AG10803 (cell line): ENCODE results near the gene ABI3BP.

Experiments used
- DNase-seq: peaks from one replicate; pipeline ENCODE4 v3.0.0; 2010; ENCODE audit warnings: low read depth
- H3K4me3 ChIP-seq: 2 replicates; pipeline ENCODE4 v1.5.1; 2011; ENCODE audit warnings: mild to moderate bottlenecking, low read length, control low read depth
- TF ChIP-seq, protein P1 (sequence below): conservative IDR thresholded peaks from 2 replicates; pipeline ENCODE4 v1.5.1; 2011; ENCODE audit warnings: mild to moderate bottlenecking, low read length, control low read depth, inconsistent platforms

Gene ABI3BP

DNA sequence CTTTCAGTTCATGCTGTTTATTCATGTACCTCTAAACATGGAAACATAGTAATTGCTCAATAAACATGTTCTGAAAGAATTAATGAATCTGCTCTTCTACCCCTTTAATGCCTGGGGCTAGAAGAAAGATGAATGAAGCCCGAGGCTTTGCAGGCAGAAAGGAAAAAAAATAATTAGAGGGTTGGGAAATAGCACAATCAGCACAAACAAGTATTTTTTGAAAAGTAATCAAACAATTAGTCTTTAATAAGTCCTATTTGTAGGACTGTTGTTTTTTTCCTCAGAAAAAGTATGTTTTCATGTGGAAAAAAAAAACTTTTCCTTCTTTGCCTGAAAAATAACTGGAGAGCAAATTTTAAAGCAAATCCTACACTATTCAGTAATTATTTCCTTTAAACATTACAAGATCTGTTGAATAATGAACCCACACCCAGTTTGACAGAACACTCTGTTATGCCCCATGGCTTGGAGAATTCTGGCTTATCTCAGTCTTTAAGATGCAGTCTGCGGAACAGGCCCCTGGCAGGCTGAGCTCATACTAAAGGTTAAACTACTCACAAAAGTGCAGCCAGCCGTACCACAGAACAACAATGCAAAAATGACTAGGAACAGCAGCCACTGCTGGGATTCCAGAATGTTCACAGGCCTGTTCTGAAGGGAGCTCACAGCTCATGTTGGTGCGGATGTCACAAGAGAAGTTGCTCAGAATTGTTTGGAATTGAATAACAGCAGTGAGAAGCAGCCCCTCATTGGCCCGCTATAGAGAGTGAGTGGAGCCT is 79.2 kb downstream of the ABI3BP start:
- TF ChIP-seq, protein P1, sequence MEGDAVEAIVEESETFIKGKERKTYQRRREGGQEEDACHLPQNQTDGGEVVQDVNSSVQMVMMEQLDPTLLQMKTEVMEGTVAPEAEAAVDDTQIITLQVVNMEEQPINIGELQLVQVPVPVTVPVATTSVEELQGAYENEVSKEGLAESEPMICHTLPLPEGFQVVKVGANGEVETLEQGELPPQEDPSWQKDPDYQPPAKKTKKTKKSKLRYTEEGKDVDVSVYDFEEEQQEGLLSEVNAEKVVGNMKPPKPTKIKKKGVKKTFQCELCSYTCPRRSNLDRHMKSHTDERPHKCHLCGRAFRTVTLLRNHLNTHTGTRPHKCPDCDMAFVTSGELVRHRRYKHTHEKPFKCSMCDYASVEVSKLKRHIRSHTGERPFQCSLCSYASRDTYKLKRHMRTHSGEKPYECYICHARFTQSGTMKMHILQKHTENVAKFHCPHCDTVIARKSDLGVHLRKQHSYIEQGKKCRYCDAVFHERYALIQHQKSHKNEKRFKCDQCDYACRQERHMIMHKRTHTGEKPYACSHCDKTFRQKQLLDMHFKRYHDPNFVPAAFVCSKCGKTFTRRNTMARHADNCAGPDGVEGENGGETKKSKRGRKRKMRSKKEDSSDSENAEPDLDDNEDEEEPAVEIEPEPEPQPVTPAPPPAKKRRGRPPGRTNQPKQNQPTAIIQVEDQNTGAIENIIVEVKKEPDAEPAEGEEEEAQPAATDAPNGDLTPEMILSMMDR, result no peak
- H3K4me3 ChIP-seq, result no peak overlapping the region
- DNase-seq, result no peak

DNA sequence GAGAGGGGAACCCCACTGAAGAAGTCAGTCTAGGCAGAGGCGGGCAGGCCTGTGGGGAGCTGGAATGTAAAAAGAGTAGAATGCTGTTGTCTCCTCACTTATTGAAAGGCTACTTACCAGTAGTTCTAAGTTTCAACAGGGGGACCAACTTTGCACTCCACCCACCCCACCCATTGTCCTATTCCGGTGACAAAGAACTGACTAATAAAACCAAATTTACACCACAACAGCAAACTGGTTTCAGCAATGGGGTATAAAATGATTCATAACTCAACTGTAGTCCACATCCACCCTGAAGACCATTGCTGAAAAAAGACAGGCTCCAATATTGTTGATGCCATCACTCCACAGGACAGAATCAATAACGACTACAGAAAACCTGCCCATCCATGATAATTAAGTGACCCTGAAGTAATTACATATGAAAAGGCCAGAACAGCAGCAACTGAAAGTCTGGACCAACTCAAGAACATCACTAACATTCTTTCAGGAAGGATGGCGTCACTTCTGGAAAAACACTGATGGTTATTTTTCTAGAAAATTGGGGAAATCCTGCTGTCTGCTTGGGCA is 80.2 kb downstream of the ABI3BP start:
- DNase-seq, result no peak
- TF ChIP-seq, protein P1, result no peak
- no peak overlapping the region for H3K4me3 ChIP-seq

DNA sequence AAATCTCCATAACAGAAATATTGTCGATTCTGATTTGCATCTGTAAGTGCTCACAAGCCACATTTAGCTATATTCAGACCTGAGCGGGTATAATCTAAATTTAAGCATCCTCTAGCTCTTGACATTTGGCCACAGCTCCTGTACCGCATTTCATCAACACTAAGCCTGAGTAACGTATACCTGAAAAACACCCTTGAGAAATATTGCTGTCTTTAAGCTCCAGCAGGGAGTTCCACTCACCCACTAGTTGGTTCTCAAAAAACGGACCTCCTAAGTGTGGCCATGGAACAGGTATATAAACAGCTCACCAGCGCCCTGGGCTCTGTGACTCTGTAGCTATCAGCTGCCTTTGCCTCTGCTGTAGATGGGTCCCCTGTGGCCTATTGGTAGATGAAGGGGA is 80.7 kb downstream of the ABI3BP start:
- H3K4me3 ChIP-seq, result no peak overlapping the region
- TF ChIP-seq, protein P1, result no peak
- no peak for DNase-seq

DNA sequence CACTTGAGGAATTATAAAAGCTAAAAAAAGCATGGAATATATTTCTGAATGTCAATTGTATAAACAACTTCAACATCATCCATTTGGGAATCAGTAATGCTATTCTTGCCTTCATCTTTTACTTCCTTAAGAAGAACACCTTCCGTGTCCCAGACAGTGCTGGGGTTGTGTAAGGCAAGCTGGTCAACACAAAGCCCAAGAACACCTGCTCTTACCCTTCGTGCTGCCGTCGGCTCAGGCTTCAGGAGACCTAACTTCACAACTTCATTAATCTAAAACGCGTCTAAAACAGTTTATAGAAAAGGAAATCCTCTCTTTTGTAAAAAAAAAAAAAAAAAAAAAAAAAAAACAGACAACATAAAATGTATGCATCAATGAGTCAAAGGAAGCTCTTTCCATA is 81.3 kb downstream of the ABI3BP start:
- no peak for DNase-seq
- no peak overlapping the region for H3K4me3 ChIP-seq
- TF ChIP-seq, protein P1, result no peak

DNA sequence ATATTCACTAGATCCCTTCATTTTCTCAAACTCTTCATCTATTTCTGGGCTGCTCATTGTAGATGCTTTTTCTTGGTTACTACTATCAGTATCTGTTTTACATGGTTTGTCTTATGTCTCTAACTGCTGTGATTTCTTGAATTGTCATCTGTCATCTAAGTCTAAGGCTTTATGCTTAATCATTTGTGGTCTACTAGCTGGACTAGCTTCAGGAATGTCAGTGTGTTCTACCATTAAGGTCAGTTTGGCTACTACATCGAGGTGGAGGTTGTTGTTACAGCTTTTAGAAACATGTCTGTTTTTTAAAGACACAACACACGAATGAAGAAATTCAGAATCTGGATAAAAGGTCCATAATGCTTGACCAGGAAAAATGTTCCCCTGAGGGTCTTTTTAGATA is 82.2 kb downstream of the ABI3BP start:
- no peak overlapping the region for H3K4me3 ChIP-seq
- TF ChIP-seq, protein P1, result no peak
- DNase-seq, result no peak

DNA sequence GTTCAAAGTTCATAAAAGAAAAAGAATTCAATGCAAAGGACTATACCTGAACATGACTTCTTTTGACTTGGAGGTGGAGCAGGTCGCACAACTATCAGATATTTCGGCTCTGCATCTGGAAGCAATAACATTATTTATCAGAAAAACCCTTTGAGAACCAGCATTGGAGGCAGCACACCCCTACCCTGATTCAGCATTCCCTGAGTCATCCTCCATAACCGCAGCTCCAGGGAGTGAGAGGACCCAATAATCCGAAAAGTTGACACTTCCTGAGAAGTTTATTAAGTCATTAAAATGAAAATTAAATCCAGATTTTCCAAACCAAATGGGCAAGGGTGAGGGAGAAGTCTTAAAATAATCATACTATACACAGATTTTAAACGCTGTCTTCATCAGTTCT is 90.6 kb downstream of the ABI3BP start:
- TF ChIP-seq, protein P1, result no peak
- peak; percentile 90 for DNase-seq
- H3K4me3 ChIP-seq, result no peak overlapping the region
